ENCODE measurements around the gene C13orf42. TPM values are rescaled to one million over a fixed set of nuclear protein-coding genes. Genes with fewer than 3 reads are reported as not detected.

C13orf42 gene
- total RNA-seq, 4 donors from 2014 or later, result not detected

DNA sequence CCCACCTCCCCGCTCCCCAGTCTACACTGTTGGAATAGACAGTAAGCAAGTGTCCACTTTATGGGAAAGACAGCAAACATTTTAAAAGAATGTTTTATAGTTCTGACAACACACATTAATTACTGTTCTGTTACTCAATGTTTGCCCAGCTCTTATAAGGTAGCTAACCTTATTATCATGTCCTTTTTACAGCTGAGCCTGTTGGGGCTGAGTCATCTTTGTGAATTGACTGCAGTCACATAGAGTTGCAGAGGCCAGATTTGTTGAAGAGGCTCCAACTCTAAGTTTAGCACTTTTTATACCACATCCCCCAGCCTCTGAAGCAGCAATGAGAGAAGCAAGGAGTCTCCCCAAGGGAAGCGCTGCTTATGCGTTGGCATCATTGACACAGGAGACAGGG is 76.2 kb downstream of the C13orf42 start:
- Histone ChIP-seq H3K4me1 (no peaks in the 10 kb centered on the region), H3K9me3 (no peaks in the 10 kb centered on the region), H3K27ac (no peak overlapping the region), H3K27me3 (no peaks in the 10 kb centered on the region), H3K4me3 (no peak overlapping the region), H3K36me3 (no peaks in the 10 kb centered on the region)
- in situ Hi-C loops (cut with MboI; ENCODE audit: low pct_ligation_motif_present in 1 of 4, low pct_unique_long_range_greater_than_20kb in 1 of 4, low sequenced_read_pairs in 3 of 4), result no loop called here
- intact Hi-C loops (cut with DNase I; ENCODE audit: low total_unique reads), result no loop called here
- 91 to 93% methylated on average over 1 to 3 of the region's 3 CpGs for WGBS, 2 donors (ENCODE audit: low coverage in 1 of 2)
- no peak for DNase-seq
- TF ChIP-seq, protein P1, sequence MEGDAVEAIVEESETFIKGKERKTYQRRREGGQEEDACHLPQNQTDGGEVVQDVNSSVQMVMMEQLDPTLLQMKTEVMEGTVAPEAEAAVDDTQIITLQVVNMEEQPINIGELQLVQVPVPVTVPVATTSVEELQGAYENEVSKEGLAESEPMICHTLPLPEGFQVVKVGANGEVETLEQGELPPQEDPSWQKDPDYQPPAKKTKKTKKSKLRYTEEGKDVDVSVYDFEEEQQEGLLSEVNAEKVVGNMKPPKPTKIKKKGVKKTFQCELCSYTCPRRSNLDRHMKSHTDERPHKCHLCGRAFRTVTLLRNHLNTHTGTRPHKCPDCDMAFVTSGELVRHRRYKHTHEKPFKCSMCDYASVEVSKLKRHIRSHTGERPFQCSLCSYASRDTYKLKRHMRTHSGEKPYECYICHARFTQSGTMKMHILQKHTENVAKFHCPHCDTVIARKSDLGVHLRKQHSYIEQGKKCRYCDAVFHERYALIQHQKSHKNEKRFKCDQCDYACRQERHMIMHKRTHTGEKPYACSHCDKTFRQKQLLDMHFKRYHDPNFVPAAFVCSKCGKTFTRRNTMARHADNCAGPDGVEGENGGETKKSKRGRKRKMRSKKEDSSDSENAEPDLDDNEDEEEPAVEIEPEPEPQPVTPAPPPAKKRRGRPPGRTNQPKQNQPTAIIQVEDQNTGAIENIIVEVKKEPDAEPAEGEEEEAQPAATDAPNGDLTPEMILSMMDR (IDR thresholded peaks at IDR 0.05), result no peak
- TF ChIP-seq EP300 (IDR thresholded peaks at IDR 0.05; ENCODE audit: low read depth) (no peak), POLR2AphosphoS5 (IDR thresholded peaks at IDR 0.05) (no peak), POLR2A (IDR thresholded peaks at IDR 0.05) (no peak)

DNA sequence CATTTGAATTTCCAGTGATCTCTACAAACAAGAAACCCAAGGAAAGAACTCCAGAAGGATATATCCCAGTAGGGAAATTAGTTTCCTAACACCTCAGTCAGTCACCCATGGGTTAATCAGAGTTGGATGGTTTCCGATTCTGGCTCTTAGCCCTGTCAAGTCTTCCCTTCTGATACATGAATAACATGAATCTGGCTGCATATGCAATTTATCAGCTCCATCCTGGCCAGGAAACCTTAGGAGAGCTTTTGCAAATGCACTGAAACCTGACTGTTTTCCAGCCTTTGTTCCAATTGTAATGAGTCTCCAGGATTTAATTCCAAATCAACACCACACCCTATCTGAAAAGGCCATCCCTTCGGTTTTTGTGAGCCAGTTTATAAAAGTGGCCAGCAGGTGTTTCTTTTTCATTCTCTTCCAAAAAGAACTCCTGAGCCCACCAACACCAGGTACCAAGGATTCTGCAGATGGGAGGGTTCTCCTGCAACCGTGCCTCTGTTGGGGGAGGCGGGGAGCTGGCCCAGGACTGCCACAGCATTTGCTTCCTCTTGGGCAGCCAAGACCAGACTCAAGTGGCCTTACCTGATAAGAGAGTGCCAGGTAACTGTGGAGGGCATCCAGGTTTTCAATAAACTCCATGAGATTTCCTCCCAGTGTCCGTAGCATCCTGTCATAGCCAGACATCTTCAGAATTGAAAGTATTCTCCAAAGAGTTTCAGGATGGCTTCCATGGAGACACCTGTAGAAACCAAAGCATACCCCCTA is 77.5 kb downstream of the C13orf42 start:
- DNase-seq, result no peak
- H3K4me3 ChIP-seq, result no peak overlapping the region
- WGBS, 2 donors (ENCODE audit: low coverage in 1 of 2), result 74 to 80% methylated on average over 4 to 5 of the region's 5 CpGs
- H3K4me1 ChIP-seq, result no peaks in the 10 kb centered on the region
- TF ChIP-seq, protein P1 (IDR thresholded peaks at IDR 0.05), result no peak
- TF ChIP-seq POLR2A (IDR thresholded peaks at IDR 0.05) (no peak), POLR2AphosphoS5 (IDR thresholded peaks at IDR 0.05) (no peak), EP300 (IDR thresholded peaks at IDR 0.05; ENCODE audit: low read depth) (no peak)
- in situ Hi-C loops (cut with MboI; ENCODE audit: low pct_ligation_motif_present in 1 of 4, low pct_unique_long_range_greater_than_20kb in 1 of 4, low sequenced_read_pairs in 3 of 4) (no loop called here), intact Hi-C loops (cut with DNase I; ENCODE audit: low total_unique reads) (no loop called here)
- H3K27ac ChIP-seq, result no peak overlapping the region
- no peaks in the 10 kb centered on the region for H3K36me3 ChIP-seq
- H3K27me3 ChIP-seq, result no peaks in the 10 kb centered on the region
- no peaks in the 10 kb centered on the region for H3K9me3 ChIP-seq

DNA sequence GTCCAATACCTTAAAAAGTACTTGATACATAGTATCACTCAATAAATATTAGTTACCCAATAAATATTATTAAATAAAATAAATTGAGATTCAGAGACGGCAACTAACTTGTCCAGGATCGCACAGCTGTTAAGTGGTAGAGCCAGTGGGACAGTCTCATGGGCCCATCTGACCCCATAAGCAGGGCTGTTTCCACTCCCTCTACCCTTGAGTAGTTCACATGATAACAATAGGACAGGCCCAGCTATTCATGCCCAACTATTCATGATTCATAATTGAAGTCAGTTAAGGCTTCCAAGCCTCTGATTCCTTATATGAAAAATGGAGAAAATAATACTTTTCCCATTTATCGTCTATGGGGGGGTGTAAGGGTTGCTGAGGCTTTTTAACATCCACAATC is 78.2 kb downstream of the C13orf42 start:
- intact Hi-C loops (cut with DNase I; ENCODE audit: low total_unique reads) (no loop called here), in situ Hi-C loops (cut with MboI; ENCODE audit: low pct_ligation_motif_present in 1 of 4, low pct_unique_long_range_greater_than_20kb in 1 of 4, low sequenced_read_pairs in 3 of 4) (no loop called here)
- TF ChIP-seq POLR2AphosphoS5 (IDR thresholded peaks at IDR 0.05) (no peak), POLR2A (IDR thresholded peaks at IDR 0.05) (no peak), EP300 (IDR thresholded peaks at IDR 0.05; ENCODE audit: low read depth) (no peak)
- TF ChIP-seq, protein P1 (IDR thresholded peaks at IDR 0.05), result no peak
- 91 to 97% methylated on average over 3 of the region's 3 CpGs for WGBS, 2 donors (ENCODE audit: low coverage in 1 of 2)
- Histone ChIP-seq H3K27ac (no peak overlapping the region), H3K27me3 (no peaks in the 10 kb centered on the region), H3K36me3 (no peaks in the 10 kb centered on the region), H3K4me3 (no peak overlapping the region), H3K9me3 (no peaks in the 10 kb centered on the region), H3K4me1 (no peaks in the 10 kb centered on the region)
- no peak for DNase-seq

Other genes starting within 250 kb of the C13orf42 start
- 10 to 100 TPM; 13.8 to 37.5 (median 19.0) TPM for gene RNASEH2B, start 201.5 kb downstream of the C13orf42 start, total RNA-seq
- 10 to 100 TPM in 1 of 4 donors, 1 to 10 TPM in 3; 1.9 to 17.7 (median 2.7) TPM for gene FAM124A, start 111.1 kb upstream of the C13orf42 start, total RNA-seq
- gene SERPINE3, start 228.4 kb upstream of the C13orf42 start, total RNA-seq, result not detected